Vagina (tissue), 2 donors: ENCODE results near the gene USP54.

ENCODE experiments used
- CTCF ChIP-seq, 3 experiments: fragments of 450-650 bp in 2 of 3; fragments of 200-600 bp in 1 of 3; sonication (generic) in 1 of 3; IDR thresholded peaks; one replicate each; pipeline ENCODE4 v1.5.1; 2017 to 2019; ENCODE audit warnings: antibody characterized with exemption in 3 of 3, mild to moderate bottlenecking in 2 of 3, moderate library complexity in 2 of 3
- POLR2A ChIP-seq, 2 donors: fragments of 450-650 bp; IDR thresholded peaks; one replicate each; pipeline ENCODE4 v1.6.1; 2017; ENCODE audit warnings: antibody characterized with exemption in 2 of 2, mild to moderate bottlenecking in 2 of 2, moderate library complexity in 2 of 2
- POLR2AphosphoS5 ChIP-seq, 2 donors: sonication (generic); formaldehyde crosslinking; IDR thresholded peaks; one replicate each; pipeline ENCODE4 v1.9.0; 2017; ENCODE audit warnings: antibody characterized with exemption in 2 of 2, mild to moderate bottlenecking in 2 of 2, low read depth in 1 of 2; ENCODE audit not compliant: insufficient read depth in 1 of 2

GRCh38 chr10:73501651-73502050 lies 89.5 kb downstream of the USP54 start:
- no peak for TF ChIP-seq CTCF (IDR thresholded peaks at IDR 0.05)
- no peak for TF ChIP-seq POLR2A (IDR thresholded peaks at IDR 0.05)
- TF ChIP-seq POLR2AphosphoS5 (IDR thresholded peaks at IDR 0.05; ENCODE audit: insufficient read depth in 1 of 2, low read depth in 1 of 2): no peak
